Measurements from ENCODE around the gene CTU2. TPM values are rescaled to one million over a fixed set of nuclear protein-coding genes. Genes with fewer than 3 reads are reported as not detected.

Gene CTU2
- total and polyA plus RNA-seq, 2 experiments from 2014 or later = 5.9 to 19.5 TPM

DNA sequence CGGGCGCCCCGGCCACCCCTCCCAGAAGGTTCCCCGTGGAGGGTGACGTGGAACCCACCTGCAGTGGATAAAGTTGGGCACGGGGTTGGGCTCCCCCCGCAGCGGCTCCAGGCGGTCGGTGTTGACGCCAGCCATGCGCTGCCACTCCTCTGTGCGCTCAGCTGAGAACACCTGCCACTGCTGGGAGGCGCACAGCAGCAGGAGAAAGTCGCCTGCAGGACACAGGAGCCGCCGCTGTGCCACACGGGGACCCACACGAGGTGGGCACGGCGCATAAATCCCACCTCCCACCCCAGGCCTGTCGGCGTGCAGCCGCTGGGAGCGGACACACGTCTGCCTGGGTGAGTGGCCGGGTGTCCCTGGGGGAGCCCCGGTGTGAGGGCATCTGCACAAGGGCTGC, 20.7 kb downstream of the CTU2 start:
- no peaks in the 10 kb centered on the region for H3K27me3 ChIP-seq
- no peaks in the 10 kb centered on the region for H3K79me2 ChIP-seq
- WGBS (ENCODE audit: low lambda C conversion rate, missing lambda C conversion rate) = 97% methylated on average over 27 of the region's 28 CpGs
- no peaks in the 10 kb centered on the region for H3K4me1 ChIP-seq (ENCODE audit: insufficient read depth)
- no peak overlapping the region for H3K27ac ChIP-seq
- TF ChIP-seq EZH2phosphoT487 (IDR thresholded peaks at IDR 0.05; ENCODE audit: low read depth, severe bottlenecking, unreplicated experiment) = no peak
- TF ChIP-seq EZH2 (IDR thresholded peaks at IDR 0.05; ENCODE audit: borderline replicate concordance) = no peak
- TF ChIP-seq, protein P1, sequence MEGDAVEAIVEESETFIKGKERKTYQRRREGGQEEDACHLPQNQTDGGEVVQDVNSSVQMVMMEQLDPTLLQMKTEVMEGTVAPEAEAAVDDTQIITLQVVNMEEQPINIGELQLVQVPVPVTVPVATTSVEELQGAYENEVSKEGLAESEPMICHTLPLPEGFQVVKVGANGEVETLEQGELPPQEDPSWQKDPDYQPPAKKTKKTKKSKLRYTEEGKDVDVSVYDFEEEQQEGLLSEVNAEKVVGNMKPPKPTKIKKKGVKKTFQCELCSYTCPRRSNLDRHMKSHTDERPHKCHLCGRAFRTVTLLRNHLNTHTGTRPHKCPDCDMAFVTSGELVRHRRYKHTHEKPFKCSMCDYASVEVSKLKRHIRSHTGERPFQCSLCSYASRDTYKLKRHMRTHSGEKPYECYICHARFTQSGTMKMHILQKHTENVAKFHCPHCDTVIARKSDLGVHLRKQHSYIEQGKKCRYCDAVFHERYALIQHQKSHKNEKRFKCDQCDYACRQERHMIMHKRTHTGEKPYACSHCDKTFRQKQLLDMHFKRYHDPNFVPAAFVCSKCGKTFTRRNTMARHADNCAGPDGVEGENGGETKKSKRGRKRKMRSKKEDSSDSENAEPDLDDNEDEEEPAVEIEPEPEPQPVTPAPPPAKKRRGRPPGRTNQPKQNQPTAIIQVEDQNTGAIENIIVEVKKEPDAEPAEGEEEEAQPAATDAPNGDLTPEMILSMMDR (IDR thresholded peaks at IDR 0.05; ENCODE audit: poor library complexity) = no peak
- no peak overlapping the region for H3K4me3 ChIP-seq
- no peak overlapping the region for H3K4me2 ChIP-seq
- no peak overlapping the region for H2AFZ ChIP-seq
- no peaks in the 10 kb centered on the region for H3K36me3 ChIP-seq (replicated peaks; ENCODE audit: insufficient read depth, low read depth)
- no peaks in the 10 kb centered on the region for H3K9me3 ChIP-seq (ENCODE audit: low read depth)
- no peaks in the 10 kb centered on the region for H4K20me1 ChIP-seq (ENCODE audit: insufficient read depth, poor library complexity, severe bottlenecking)
- no peak for DNase-seq (ENCODE audit: low spot score)
- H3K9me2 ChIP-seq (replicated peaks; ENCODE audit: insufficient read depth) = no peaks in the 10 kb centered on the region

DNA sequence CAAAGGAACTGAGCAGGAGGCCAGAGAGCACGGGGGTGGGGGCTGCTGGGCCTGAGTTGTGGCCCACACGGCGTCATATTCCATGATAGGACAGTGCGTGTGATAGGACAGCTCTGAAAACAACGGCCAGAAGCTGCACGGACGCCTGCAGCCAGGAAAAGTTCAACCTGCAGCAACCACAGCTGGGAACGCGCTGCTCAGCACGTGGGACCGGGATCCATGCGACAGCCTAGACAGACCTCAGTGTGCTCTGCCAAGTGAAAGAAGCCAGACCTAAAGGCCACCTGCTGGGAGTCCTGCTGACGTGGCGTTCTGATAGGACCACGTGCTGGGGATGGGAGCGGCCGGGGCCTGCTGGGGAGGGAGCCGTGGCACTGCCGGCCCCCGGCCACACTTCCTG, 21.6 kb downstream of the CTU2 start:
- no peak for DNase-seq (ENCODE audit: low spot score)
- no peak for TF ChIP-seq EZH2 (IDR thresholded peaks at IDR 0.05; ENCODE audit: borderline replicate concordance)
- TF ChIP-seq EZH2phosphoT487 (IDR thresholded peaks at IDR 0.05; ENCODE audit: low read depth, severe bottlenecking, unreplicated experiment) = no peak
- TF ChIP-seq, protein P1 (IDR thresholded peaks at IDR 0.05; ENCODE audit: poor library complexity) = no peak
- Histone ChIP-seq H3K9me2 (replicated peaks; ENCODE audit: insufficient read depth) (no peaks in the 10 kb centered on the region), H3K4me2 (no peak overlapping the region), H3K79me2 (no peaks in the 10 kb centered on the region), H3K4me3 (no peak overlapping the region), H2AFZ (no peak overlapping the region), H3K4me1 (ENCODE audit: insufficient read depth) (no peaks in the 10 kb centered on the region), H3K9me3 (ENCODE audit: low read depth) (no peaks in the 10 kb centered on the region), H3K27me3 (no peaks in the 10 kb centered on the region), H3K36me3 (replicated peaks; ENCODE audit: insufficient read depth, low read depth) (no peaks in the 10 kb centered on the region), H3K27ac (no peak overlapping the region), H4K20me1 (ENCODE audit: insufficient read depth, poor library complexity, severe bottlenecking) (no peaks in the 10 kb centered on the region)
- 63% methylated on average over 20 of the region's 20 CpGs for WGBS (ENCODE audit: low lambda C conversion rate, missing lambda C conversion rate)

DNA sequence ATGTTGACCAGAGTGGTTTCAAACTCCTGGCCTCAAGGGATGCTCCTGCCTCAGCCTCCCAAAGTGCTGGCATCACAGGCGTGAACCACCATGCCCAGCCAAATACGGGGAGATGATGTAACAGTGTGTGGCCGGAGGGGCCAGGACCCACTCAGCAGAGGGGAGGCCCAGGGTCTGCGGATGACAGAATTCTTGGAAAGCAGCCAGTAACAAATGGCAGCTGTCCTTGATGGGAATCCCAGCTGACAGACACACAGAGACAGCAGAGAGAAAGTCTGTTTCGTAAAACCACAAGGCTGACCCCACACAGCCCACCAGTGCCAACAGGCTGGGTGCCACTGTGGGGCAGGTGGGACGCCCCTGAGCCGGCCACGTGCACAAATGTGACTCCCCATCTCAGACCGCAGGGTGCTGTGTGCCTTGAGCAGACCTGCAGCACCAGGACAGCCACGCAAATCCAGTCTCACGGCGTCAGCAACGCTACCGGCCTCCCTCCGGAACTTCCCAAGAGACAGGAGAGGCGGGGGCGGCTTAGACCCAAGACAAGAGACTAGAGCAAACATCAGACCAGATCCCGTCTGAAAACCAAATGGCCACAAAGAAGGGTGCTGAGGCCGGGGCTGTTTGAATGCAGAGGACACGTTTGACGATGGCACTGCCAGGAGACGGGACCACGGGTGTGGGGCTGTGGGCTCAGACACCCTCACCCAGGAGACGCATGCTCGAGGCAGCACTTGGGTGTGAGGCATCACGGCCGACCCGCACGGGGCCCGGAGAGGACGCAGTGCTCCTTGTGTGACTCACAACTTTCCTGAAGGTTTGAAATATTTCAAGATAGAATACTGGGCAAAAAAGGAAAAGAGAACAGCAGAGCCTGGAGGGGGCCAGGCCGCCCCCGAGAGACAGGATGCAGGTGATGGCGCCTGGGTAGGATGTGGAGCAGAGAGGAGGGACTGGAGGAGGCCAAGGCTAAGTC, 24.6 kb downstream of the CTU2 start:
- 87% methylated on average over 33 of the region's 34 CpGs for WGBS (ENCODE audit: low lambda C conversion rate, missing lambda C conversion rate)

More for the DNA sequence above, 24.6 kb downstream of the CTU2 start:
- H3K36me3 ChIP-seq (replicated peaks; ENCODE audit: insufficient read depth, low read depth) = no peaks in the 10 kb centered on the region
- no peaks in the 10 kb centered on the region for H3K79me2 ChIP-seq
- H2AFZ ChIP-seq = no peak overlapping the region
- no peaks in the 10 kb centered on the region for H4K20me1 ChIP-seq (ENCODE audit: insufficient read depth, poor library complexity, severe bottlenecking)
- H3K9me2 ChIP-seq (replicated peaks; ENCODE audit: insufficient read depth) = no peaks in the 10 kb centered on the region
- no peaks in the 10 kb centered on the region for H3K4me1 ChIP-seq (ENCODE audit: insufficient read depth)
- TF ChIP-seq EZH2 (IDR thresholded peaks at IDR 0.05; ENCODE audit: borderline replicate concordance) (no peak), EZH2phosphoT487 (IDR thresholded peaks at IDR 0.05; ENCODE audit: low read depth, severe bottlenecking, unreplicated experiment) (no peak)
- TF ChIP-seq, protein P1 (IDR thresholded peaks at IDR 0.05; ENCODE audit: poor library complexity) = no peak
- DNase-seq (ENCODE audit: low spot score) = no peak
- H3K27ac ChIP-seq = no peak overlapping the region
- H3K4me2 ChIP-seq = no peak overlapping the region
- no peak overlapping the region for H3K4me3 ChIP-seq
- no peaks in the 10 kb centered on the region for H3K9me3 ChIP-seq (ENCODE audit: low read depth)
- no peaks in the 10 kb centered on the region for H3K27me3 ChIP-seq

All from hepatocyte (in vitro differentiated cells).